AG09319 (cell line): ENCODE measurements around the gene QTRT2.

ENCODE experiments used
- DNase-seq: peaks from one replicate; pipeline ENCODE4 v3.0.0-alpha.2; 2010; ENCODE audit warnings: low read depth; ENCODE audit errors: extremely low read depth
- TF ChIP-seq, protein P1 (sequence below): IDR thresholded peaks from 2 replicates; pipeline ENCODE4 v1.5.1; 2011; ENCODE audit warnings: low read depth, mild to moderate bottlenecking, inconsistent platforms, low read length, moderate library complexity

QTRT2 gene

GRCh38 chr3:114128826-114129225 is 72.3 kb downstream of the QTRT2 start:
- no peak for DNase-seq
- TF ChIP-seq, protein P1, sequence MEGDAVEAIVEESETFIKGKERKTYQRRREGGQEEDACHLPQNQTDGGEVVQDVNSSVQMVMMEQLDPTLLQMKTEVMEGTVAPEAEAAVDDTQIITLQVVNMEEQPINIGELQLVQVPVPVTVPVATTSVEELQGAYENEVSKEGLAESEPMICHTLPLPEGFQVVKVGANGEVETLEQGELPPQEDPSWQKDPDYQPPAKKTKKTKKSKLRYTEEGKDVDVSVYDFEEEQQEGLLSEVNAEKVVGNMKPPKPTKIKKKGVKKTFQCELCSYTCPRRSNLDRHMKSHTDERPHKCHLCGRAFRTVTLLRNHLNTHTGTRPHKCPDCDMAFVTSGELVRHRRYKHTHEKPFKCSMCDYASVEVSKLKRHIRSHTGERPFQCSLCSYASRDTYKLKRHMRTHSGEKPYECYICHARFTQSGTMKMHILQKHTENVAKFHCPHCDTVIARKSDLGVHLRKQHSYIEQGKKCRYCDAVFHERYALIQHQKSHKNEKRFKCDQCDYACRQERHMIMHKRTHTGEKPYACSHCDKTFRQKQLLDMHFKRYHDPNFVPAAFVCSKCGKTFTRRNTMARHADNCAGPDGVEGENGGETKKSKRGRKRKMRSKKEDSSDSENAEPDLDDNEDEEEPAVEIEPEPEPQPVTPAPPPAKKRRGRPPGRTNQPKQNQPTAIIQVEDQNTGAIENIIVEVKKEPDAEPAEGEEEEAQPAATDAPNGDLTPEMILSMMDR, result no peak

DNA sequence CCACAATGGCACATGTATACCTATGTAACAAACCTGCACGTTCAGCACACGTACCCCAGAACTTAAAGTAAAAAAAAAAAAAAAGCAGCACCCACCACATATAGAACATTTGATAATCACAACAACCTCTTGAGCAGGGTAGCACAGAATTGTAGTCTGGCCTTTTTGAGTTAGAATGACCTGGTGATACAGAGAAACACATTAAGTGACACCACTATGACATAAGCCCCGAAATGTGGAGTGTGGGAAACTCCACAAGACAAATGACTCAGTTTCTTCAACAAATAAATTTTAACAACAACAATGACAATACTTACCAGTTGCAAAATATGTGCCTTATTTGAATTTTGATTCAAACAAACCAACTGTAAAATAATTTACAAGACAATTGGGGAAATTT is 76.0 kb downstream of the QTRT2 start:
- TF ChIP-seq, protein P1, result no peak
- DNase-seq, result no peak

GRCh38 chr3:114133947-114134346 is 77.4 kb downstream of the QTRT2 start:
- no peak for DNase-seq

More at GRCh38 chr3:114133947-114134346, 77.4 kb downstream of the QTRT2 start:
- TF ChIP-seq, protein P1, result no peak
